GM12878 (cell line): Measurements from ENCODE around the gene LRSAM1. TPM values are rescaled to one million over a fixed set of nuclear protein-coding genes. Genes with fewer than 3 reads are reported as not detected.

Experiments used
- ATAC-seq: fragments of 200-7000 bp; cut with Tn5 transposase; 3 replicates; pipeline ENCODE4 v1.9.1; 2020; ENCODE audit warnings: mild to moderate bottlenecking, moderate library complexity
- BruUV-seq: library from RNA; stranded (reverse); fragments of 400-500 nt; replicated peaks from 2 replicates; lab custom pipeline; 2021; lab: Mats Ljungman, UMichigan
- CTCF ChIA-PET: fragments of 300-600 bp; sonication (Branson Sonifier 250); formaldehyde crosslinking; extraction: SDS; loops from one replicate; lab custom pipeline; 2021; ENCODE audit warnings: inconsistent platforms; lab: Yijun Ruan, JAX
- POLR2A ChIA-PET: fragments of 350-600 bp; formaldehyde crosslinking; extraction: SDS; loops from one replicate; lab custom pipeline; 2021; ENCODE audit warnings: inconsistent platforms; lab: Charles Lee
- RAD21 ChIA-PET: fragments of 300-600 bp; sonication (Branson Sonifier 250); formaldehyde crosslinking; loops from one replicate; lab custom pipeline; 2023; ENCODE audit warnings: antibody characterized with exemption; ENCODE audit not compliant: unreplicated experiment; lab: Charles Lee
- SMC1A ChIA-PET: fragments of 300-600 bp; sonication (Branson Sonifier 250); formaldehyde crosslinking; loops from one replicate; lab custom pipeline; 2023; ENCODE audit not compliant: unreplicated experiment, uncharacterized antibody; lab: Charles Lee
- DNase-seq: peaks from one replicate; pipeline ENCODE4 v3.0.0-alpha.2; 2011; ENCODE audit warnings: low read depth, low spot score
- FAIRE-seq: peaks from 3 replicates; lab custom pipeline; 2011; peaks lifted over from hg19 to GRCh38; lab: Jason Lieb, UNC
- H2AFZ ChIP-seq: 2 replicates; pipeline ENCODE4 v1.6.0; 2011; ENCODE audit warnings: low read depth, low read length, control low read depth; ENCODE audit not compliant: control insufficient read depth
- H3K27ac ChIP-seq: 2 replicates; pipeline ENCODE4 v1.5.1; 2011; ENCODE audit warnings: control low read depth; ENCODE audit not compliant: control insufficient read depth, insufficient read depth
- H3K27me3 ChIP-seq, 2 experiments: replicated peaks in 1 of 2; 2 replicates each; pipeline versions ENCODE4 v1.6.0 to v1.6.1; 2011; ENCODE audit warnings: low read length in 1 of 2; ENCODE audit not compliant: control insufficient read depth in 2 of 2, insufficient read depth in 2 of 2
- H3K36me3 ChIP-seq, 2 experiments: 2 replicates each; pipeline ENCODE4 v1.5.1; 2011; ENCODE audit warnings: low read length in 1 of 2; ENCODE audit not compliant: control insufficient read depth in 2 of 2, insufficient read depth in 2 of 2
- H3K4me1 ChIP-seq: 2 replicates; pipeline ENCODE4 v1.6.1; 2011; ENCODE audit warnings: mild to moderate bottlenecking, low read length, moderate library complexity, mixed read lengths; ENCODE audit not compliant: control insufficient read depth, insufficient read depth
- H3K4me2 ChIP-seq: 2 replicates; pipeline ENCODE4 v1.6.0; 2011; ENCODE audit warnings: control low read depth; ENCODE audit not compliant: control insufficient read depth, insufficient read depth
- H3K4me3 ChIP-seq: fragments of 200-600 bp; sonication (generic); 2 replicates; pipeline ENCODE4 v1.5.1; 2016
- H3K79me2 ChIP-seq: 2 replicates; pipeline ENCODE4 v1.6.0; 2011; ENCODE audit warnings: low read length; ENCODE audit not compliant: control insufficient read depth, insufficient read depth
- H3K9ac ChIP-seq: 2 replicates; pipeline ENCODE4 v1.8.0; 2011; ENCODE audit warnings: low read length, control low read depth, mixed read lengths; ENCODE audit not compliant: control insufficient read depth, insufficient read depth
- H3K9me3 ChIP-seq: replicated peaks from 3 replicates; pipeline ENCODE4 v1.5.1; 2011; ENCODE audit warnings: mild to moderate bottlenecking, low read length; ENCODE audit not compliant: control insufficient read depth, insufficient read depth
- H4K20me1 ChIP-seq: 2 replicates; pipeline ENCODE4 v1.6.0; 2011; ENCODE audit not compliant: control insufficient read depth, insufficient read depth
- CHD4 ChIP-seq: fragments of 200-600 bp; sonication (generic); IDR thresholded peaks from 2 replicates; pipeline ENCODE4 v1.6.1; 2016; ENCODE audit warnings: mild to moderate bottlenecking
- HDGF ChIP-seq: fragments of 450-650 bp; IDR thresholded peaks from 2 replicates; pipeline ENCODE4 v1.6.1; 2016; ENCODE audit warnings: antibody characterized with exemption
- NR2C2 ChIP-seq: IDR thresholded peaks from 2 replicates; pipeline ENCODE4 v1.6.1; 2011; ENCODE audit warnings: borderline replicate concordance, low read depth; ENCODE audit not compliant: control insufficient read depth, insufficient read length
- RAD51 ChIP-seq: fragments of 450-650 bp; IDR thresholded peaks from 2 replicates; pipeline ENCODE4 v1.6.1; 2016; ENCODE audit warnings: moderate library complexity, mild to moderate bottlenecking, inconsistent platforms
- RB1 ChIP-seq: fragments of 450-650 bp; formaldehyde crosslinking; IDR thresholded peaks from 2 replicates; pipeline ENCODE4 v1.6.1; 2017; ENCODE audit warnings: mild to moderate bottlenecking, borderline replicate concordance
- SMAD5 ChIP-seq: IDR thresholded peaks from 2 replicates; pipeline ENCODE4 v1.6.1; 2016; ENCODE audit warnings: antibody characterized with exemption, low read depth
- SMARCA5 ChIP-seq: fragments of 450-650 bp; IDR thresholded peaks from 2 replicates; pipeline ENCODE4 v1.6.1; 2017; ENCODE audit warnings: mild to moderate bottlenecking
- SMC3 ChIP-seq: IDR thresholded peaks from 2 replicates; pipeline ENCODE4 v1.6.1; 2011; ENCODE audit warnings: low read length, improper control_type of control experiment, borderline replicate concordance
- SRF ChIP-seq, 2 experiments: IDR thresholded peaks; 2 replicates each; pipeline ENCODE4 v1.6.1; 2011; ENCODE audit warnings: low read depth in 2 of 2, low read length in 2 of 2, mild to moderate bottlenecking in 1 of 2, moderate library complexity in 1 of 2
- YBX1 ChIP-seq: fragments of 450-650 bp; IDR thresholded peaks from 2 replicates; pipeline ENCODE4 v1.6.1; 2016; ENCODE audit warnings: antibody characterized with exemption
- ZBED1 ChIP-seq: IDR thresholded peaks from 2 replicates; pipeline ENCODE4 v1.6.1; 2016; ENCODE audit warnings: borderline replicate concordance
- WGBS: methylation state at CpG from one replicate; pipeline ENCODE4 v1.1.6; 2016; ENCODE audit warnings: low lambda C conversion rate; ENCODE audit not compliant: insufficient replicate concordance, insufficient coverage; ENCODE audit errors: missing lambda C conversion rate; 5-methylcytosine and 5-hydroxymethylcytosine counted together
- in situ Hi-C: fragments of 300-500 bp; cut with MboI; formaldehyde crosslinking; loops from 9 replicates; pipeline ENCODE4 v1.14.3; 2018; ENCODE audit warnings: mixed read lengths
- intact Hi-C: fragments of 100-400 bp; cut with micrococcal nuclease; formaldehyde crosslinking; loops from one replicate; pipeline ENCODE4 v1.14.2; 2022; ENCODE audit not compliant: unreplicated experiment
- polyA plus RNA-seq, 11 experiments: library from polyadenylated mRNA; depleted of rRNA in 4 of 11; unstranded in 6 of 11; stranded (reverse) in 5 of 11; fragments of >200 nt; fragmentation: Nextera tagmentation in 4 of 11; fragmentation: Illumina TruSeq in 1 of 11; extraction: Ambion mirVana in 4 of 11; extraction: Trizol in 1 of 11; gene quantifications; 1 replicate in 1 of 11; 2 replicates in 10 of 11; pipeline versions ENCODE4 v1.2.1 to v1.2.3, GENCODE V29; 2011 to 2016; ENCODE audit warnings: inconsistent platforms in 2 of 11, missing spikeins in 2 of 11, low read depth in 1 of 11
- total RNA-seq, 4 experiments: library from RNA; depleted of rRNA in 3 of 4; stranded (reverse); fragments of >200 nt in 3 of 4; fragmentation: Illumina TruSeq in 1 of 4; extraction: Trizol in 1 of 4; gene quantifications; 2 replicates each; pipeline versions ENCODE4 v1.2.1 to v1.2.3, GENCODE V29; 2013 to 2021
- TF ChIP-seq, protein P1 (sequence below): fragments of 450-650 bp; IDR thresholded peaks from 2 replicates; pipeline ENCODE4 v1.6.1; 2017; ENCODE audit warnings: mild to moderate bottlenecking, moderate library complexity

The LRSAM1 gene
- total and polyA plus RNA-seq, 10 of the 15 experiments (the other 5 are each of a cell fraction or from before 2014, with no cell fraction given), result 0.14 to 23.4 (median 11.7) TPM

DNA sequence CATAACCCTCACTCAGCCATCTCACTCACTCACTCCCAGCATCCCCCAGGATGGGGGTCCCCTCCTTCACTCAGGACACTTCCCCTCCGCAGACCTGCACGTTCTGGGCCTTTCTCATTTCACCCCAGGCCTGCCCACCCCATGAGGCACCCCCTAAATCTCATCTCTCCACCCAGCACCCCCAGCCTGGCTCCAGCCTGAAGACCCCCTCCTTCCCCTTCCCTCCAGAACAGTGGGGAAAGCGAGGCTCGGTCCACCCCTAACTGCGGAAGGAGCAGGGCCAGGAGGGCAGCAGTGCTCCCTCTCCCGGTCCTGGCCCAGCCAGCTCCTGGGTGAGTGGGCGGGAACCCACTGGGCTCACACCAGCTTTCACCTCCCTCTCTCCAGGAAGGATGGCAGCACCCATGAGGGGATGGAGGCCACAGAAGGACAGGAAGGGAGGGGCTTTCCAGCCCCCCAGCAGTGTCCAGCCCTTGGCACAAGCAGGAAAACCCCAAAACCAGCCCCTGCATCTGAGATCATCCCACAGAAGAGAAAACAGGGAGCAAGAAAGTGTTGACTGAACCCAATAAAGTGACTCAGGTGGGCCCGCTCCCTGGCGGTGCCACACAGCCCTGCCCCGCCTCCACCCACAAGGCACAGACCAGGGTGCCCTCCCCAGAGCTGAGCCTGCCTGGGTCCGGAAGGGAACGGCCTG, 55.0 kb downstream of the LRSAM1 start:
- POLR2A ChIA-PET, result no interaction called here
- intact Hi-C loops (no loop called here), in situ Hi-C loops (no loop called here)
- no TSS peak for BruUV-seq
- H3K27me3 ChIP-seq, result no peaks in the 10 kb centered on the region
- no peak overlapping the region for H3K27ac ChIP-seq
- SMC1A ChIA-PET, result no interaction called here
- CTCF ChIA-PET, result interaction anchor here (1.0 to 3.8 kb wide), 3 partner anchors 82 to 228 kb away, joined by 3 to 31 read pairs (median 3); partner anchors contain the start of gene TOR2A
- RAD21 ChIA-PET, result interaction anchor here (2.7 kb wide), 1 partner anchor 79 kb away, joined by 18 read pairs; no protein-coding TSS in a partner anchor
- H3K4me2 ChIP-seq, result no peak overlapping the region
- no peaks in the 10 kb centered on the region for H3K4me1 ChIP-seq
- no peak overlapping the region for H3K4me3 ChIP-seq
- no peak overlapping the region for H3K9ac ChIP-seq
- DNase-seq, result no peak
- WGBS, result 64% methylated on average over 10 of the region's 12 CpGs
- no peaks in the 10 kb centered on the region for H3K79me2 ChIP-seq
- H2AFZ ChIP-seq, result no peak overlapping the region
- no peak for ATAC-seq
- H3K36me3 ChIP-seq, result no peaks in the 10 kb centered on the region
- no peak for FAIRE-seq
- no peaks in the 10 kb centered on the region for H4K20me1 ChIP-seq
- TF ChIP-seq HDGF (no peak), ZBED1 (no peak), YBX1 (no peak), SRF (IDR thresholded peaks at IDR 0.05; ENCODE audit: low read depth in 2 of 2, low read length in 2 of 2) (no peak), NR2C2 (no peak), SMAD5 (no peak), CHD4 (no peak), RAD51 (no peak), SMC3 (no peak), RB1 (no peak), SMARCA5 (no peak)
- TF ChIP-seq, protein P1, sequence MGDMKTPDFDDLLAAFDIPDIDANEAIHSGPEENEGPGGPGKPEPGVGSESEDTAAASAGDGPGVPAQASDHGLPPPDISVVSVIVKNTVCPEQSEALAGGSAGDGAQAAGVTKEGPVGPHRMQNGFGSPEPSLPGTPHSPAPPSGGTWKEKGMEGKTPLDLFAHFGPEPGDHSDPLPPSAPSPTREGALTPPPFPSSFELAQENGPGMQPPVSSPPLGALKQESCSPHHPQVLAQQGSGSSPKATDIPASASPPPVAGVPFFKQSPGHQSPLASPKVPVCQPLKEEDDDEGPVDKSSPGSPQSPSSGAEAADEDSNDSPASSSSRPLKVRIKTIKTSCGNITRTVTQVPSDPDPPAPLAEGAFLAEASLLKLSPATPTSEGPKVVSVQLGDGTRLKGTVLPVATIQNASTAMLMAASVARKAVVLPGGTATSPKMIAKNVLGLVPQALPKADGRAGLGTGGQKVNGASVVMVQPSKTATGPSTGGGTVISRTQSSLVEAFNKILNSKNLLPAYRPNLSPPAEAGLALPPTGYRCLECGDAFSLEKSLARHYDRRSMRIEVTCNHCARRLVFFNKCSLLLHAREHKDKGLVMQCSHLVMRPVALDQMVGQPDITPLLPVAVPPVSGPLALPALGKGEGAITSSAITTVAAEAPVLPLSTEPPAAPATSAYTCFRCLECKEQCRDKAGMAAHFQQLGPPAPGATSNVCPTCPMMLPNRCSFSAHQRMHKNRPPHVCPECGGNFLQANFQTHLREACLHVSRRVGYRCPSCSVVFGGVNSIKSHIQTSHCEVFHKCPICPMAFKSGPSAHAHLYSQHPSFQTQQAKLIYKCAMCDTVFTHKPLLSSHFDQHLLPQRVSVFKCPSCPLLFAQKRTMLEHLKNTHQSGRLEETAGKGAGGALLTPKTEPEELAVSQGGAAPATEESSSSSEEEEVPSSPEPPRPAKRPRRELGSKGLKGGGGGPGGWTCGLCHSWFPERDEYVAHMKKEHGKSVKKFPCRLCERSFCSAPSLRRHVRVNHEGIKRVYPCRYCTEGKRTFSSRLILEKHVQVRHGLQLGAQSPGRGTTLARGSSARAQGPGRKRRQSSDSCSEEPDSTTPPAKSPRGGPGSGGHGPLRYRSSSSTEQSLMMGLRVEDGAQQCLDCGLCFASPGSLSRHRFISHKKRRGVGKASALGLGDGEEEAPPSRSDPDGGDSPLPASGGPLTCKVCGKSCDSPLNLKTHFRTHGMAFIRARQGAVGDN, result no peak
- no peaks in the 10 kb centered on the region for H3K9me3 ChIP-seq
